ENCODE data around the gene RELN. TPM values are rescaled to one million over a fixed set of nuclear protein-coding genes. Genes with fewer than 3 reads are reported as not detected.

The RELN gene
- total RNA-seq, 1 experiment from 2014 or later = 0.20 TPM

- no peak overlapping the region for H3K4me2 ChIP-seq (ENCODE audit: low read length)
- BruUV-seq (replicated peaks) = no TSS peak
- H3K27me3 ChIP-seq (ENCODE audit: insufficient read depth, low read length) = peaks cover 11% of the 10 kb centered on the region
- H2AFZ ChIP-seq (ENCODE audit: low read depth, low read length, poor library complexity, severe bottlenecking) = no peak overlapping the region
- no peaks in the 10 kb centered on the region for H3K36me3 ChIP-seq (ENCODE audit: control insufficient read depth in 1 of 2, insufficient read depth in 2 of 2, low read length in 2 of 2)
- H3K79me2 ChIP-seq (ENCODE audit: insufficient read depth, low read length) = no peaks in the 10 kb centered on the region
- no peaks in the 10 kb centered on the region for H3K4me1 ChIP-seq (ENCODE audit: control insufficient read depth in 1 of 2, insufficient read depth in 2 of 2, low read length in 2 of 2)
- H3K9me2 ChIP-seq (ENCODE audit: insufficient read depth) = no peaks in the 10 kb centered on the region
- intact Hi-C loops (cut with micrococcal nuclease) = no loop called here
- H3K27ac ChIP-seq (ENCODE audit: low read depth, low read length) = no peak overlapping the region
- no peaks in the 10 kb centered on the region for H4K20me1 ChIP-seq (ENCODE audit: insufficient read depth)
- no peak for ATAC-seq
- no peak overlapping the region for H3K9ac ChIP-seq (ENCODE audit: low read length)
- H3K9me3 ChIP-seq (ENCODE audit: control insufficient read depth in 1 of 2, insufficient read depth in 1 of 2, low read depth in 1 of 2, low read length in 2 of 2) = no peaks in the 10 kb centered on the region
- ChIA-PET CTCF (no interaction called here), POLR2A (no interaction called here), RAD21 (ENCODE audit: low non-redundant PET in 1 of 2, low total read pairs in 2 of 2, uncharacterized antibody in 2 of 2, unreplicated experiment in 2 of 2) (no interaction called here)
- TF ChIP-seq TCF7L2 (IDR thresholded peaks at IDR 0.05; ENCODE audit: borderline replicate concordance, extremely low read depth, insufficient read depth, insufficient read length) (no peak), ELF1 (IDR thresholded peaks at IDR 0.05; ENCODE audit: borderline replicate concordance, low read depth) (no peak), REST (IDR thresholded peaks at IDR 0.05; ENCODE audit: low read depth) (no peak), MAX (IDR thresholded peaks at IDR 0.05) (no peak), YY1 (IDR thresholded peaks at IDR 0.05; ENCODE audit: extremely low read depth, insufficient replicate concordance, low read depth, low read length) (no peak), POLR2AphosphoS5 (IDR thresholded peaks at IDR 0.05; ENCODE audit: low read depth, low read length) (no peak), CBX3 (IDR thresholded peaks at IDR 0.05; ENCODE audit: low read depth) (no peak)
- no peak overlapping the region for H3K4me3 ChIP-seq (replicated peaks in 1 of 2; ENCODE audit: low read depth in 1 of 2, low read length in 2 of 2)
- DNase-seq (ENCODE audit: low read depth, low spot score) = no peak
Measured at GRCh38 chr7:103875718-103876117, 113.7 kb downstream of the RELN start.

Measured in HCT116 (cell line).